CD4-positive, alpha-beta T cell treated with Interleukin-10 for 1 hour (primary cell): ENCODE measurements around the gene NELFA.

Experiments used
- DNase-seq: peaks from one replicate; pipeline ENCODE4 v3.0.0-alpha.2; 2020

Gene NELFA

GRCh38 chr4:1981251-1982058 is 27.3 kb downstream of the NELFA start:
- no peak for DNase-seq

GRCh38 chr4:1980561-1981041 is 28.2 kb downstream of the NELFA start:
- DNase-seq: no peak

GRCh38 chr4:1979477-1980196 is 29.1 kb downstream of the NELFA start:
- no peak for DNase-seq

GRCh38 chr4:1978741-1979476 is 29.9 kb downstream of the NELFA start:
- no peak for DNase-seq

GRCh38 chr4:1978226-1978625 is 30.5 kb downstream of the NELFA start:
- no peak for DNase-seq

- no peak for DNase-seq
These were observed 32.1 kb downstream of the NELFA start for GRCh38 chr4:1976416-1977352.

- no peak for DNase-seq
These were observed 32.9 kb downstream of the NELFA start for GRCh38 chr4:1975880-1976279.

GRCh38 chr4:1975391-1975801 is 33.4 kb downstream of the NELFA start:
- no peak for DNase-seq

GRCh38 chr4:1974840-1975239 is 33.9 kb downstream of the NELFA start:
- DNase-seq: no peak

- DNase-seq: no peak
These were observed 35.1 kb downstream of the NELFA start for GRCh38 chr4:1973661-1974060.

- DNase-seq: no peak
These were observed 35.6 kb downstream of the NELFA start for GRCh38 chr4:1973218-1973617.

- no peak for DNase-seq
These were observed 36.4 kb downstream of the NELFA start for GRCh38 chr4:1972414-1972813.

GRCh38 chr4:1971456-1972200 is 37.1 kb downstream of the NELFA start:
- no peak for DNase-seq

GRCh38 chr4:1970926-1971325 is 37.8 kb downstream of the NELFA start:
- no peak for DNase-seq

- DNase-seq: no peak
These were observed 38.6 kb downstream of the NELFA start for GRCh38 chr4:1969928-1970723.

- no peak for DNase-seq
These were observed 40.0 kb downstream of the NELFA start for GRCh38 chr4:1968686-1969295.

GRCh38 chr4:1967512-1968149 is 41.1 kb downstream of the NELFA start:
- no peak for DNase-seq

GRCh38 chr4:1964971-1965370 is 43.8 kb downstream of the NELFA start:
- no peak for DNase-seq

- no peak for DNase-seq
These were observed 44.3 kb downstream of the NELFA start for GRCh38 chr4:1964443-1964842.

- no peak for DNase-seq
These were observed 45.8 kb downstream of the NELFA start for GRCh38 chr4:1962980-1963379.
